Raji (cell line): Measurements from ENCODE around the gene GUCY1A2.

Experiments
- POLR2A ChIP-seq: IDR thresholded peaks from 2 replicates; pipeline ENCODE4 v1.6.1; 2011; ENCODE audit warnings: low read depth, low read length, control low read depth; ENCODE audit not compliant: insufficient read depth

Gene GUCY1A2

GRCh38 chr11:107011977-107012376 lies 6.3 kb downstream of the GUCY1A2 start:
- TF ChIP-seq POLR2A = no peak

- TF ChIP-seq POLR2A = no peak
Measured at GRCh38 chr11:107009190-107009589, 9.1 kb downstream of the GUCY1A2 start.

GRCh38 chr11:107006076-107006833 lies 12.0 kb downstream of the GUCY1A2 start:
- TF ChIP-seq POLR2A = no peak

- TF ChIP-seq POLR2A = no peak
Measured at GRCh38 chr11:106999196-106999595, 19.1 kb downstream of the GUCY1A2 start.

GRCh38 chr11:106998916-106999188 lies 19.4 kb downstream of the GUCY1A2 start:
- TF ChIP-seq POLR2A = no peak

- no peak for TF ChIP-seq POLR2A
Measured at GRCh38 chr11:106998116-106998915, 20.0 kb downstream of the GUCY1A2 start.

- no peak for TF ChIP-seq POLR2A
Measured at GRCh38 chr11:106997227-106997626, 21.0 kb downstream of the GUCY1A2 start.

- no peak for TF ChIP-seq POLR2A
Measured at GRCh38 chr11:106996691-106997090, 21.6 kb downstream of the GUCY1A2 start.

GRCh38 chr11:106990331-106990730 lies 27.9 kb downstream of the GUCY1A2 start:
- TF ChIP-seq POLR2A = no peak

GRCh38 chr11:106989078-106989455 lies 29.2 kb downstream of the GUCY1A2 start:
- TF ChIP-seq POLR2A = no peak

- no peak for TF ChIP-seq POLR2A
Measured at GRCh38 chr11:106988151-106989077, 29.9 kb downstream of the GUCY1A2 start.

- no peak for TF ChIP-seq POLR2A
Measured at GRCh38 chr11:106986673-106987072, 31.6 kb downstream of the GUCY1A2 start.

GRCh38 chr11:106986261-106986660 lies 32.0 kb downstream of the GUCY1A2 start:
- no peak for TF ChIP-seq POLR2A

- no peak for TF ChIP-seq POLR2A
Measured at GRCh38 chr11:106983991-106984390, 34.3 kb downstream of the GUCY1A2 start.

GRCh38 chr11:106983261-106983660 lies 35.0 kb downstream of the GUCY1A2 start:
- TF ChIP-seq POLR2A = no peak
